GM12873 (cell line): ENCODE results near the gene ARFGEF3.

ENCODE experiments used
- TF ChIP-seq, protein P1 (sequence below): IDR thresholded peaks from 2 replicates; pipeline ENCODE4 v1.5.1; 2012; ENCODE audit warnings: low read depth, mild to moderate bottlenecking, moderate library complexity, low read length, control low read depth; ENCODE audit not compliant: insufficient read depth; ENCODE audit errors: missing control alignments

The ARFGEF3 gene, protein sequence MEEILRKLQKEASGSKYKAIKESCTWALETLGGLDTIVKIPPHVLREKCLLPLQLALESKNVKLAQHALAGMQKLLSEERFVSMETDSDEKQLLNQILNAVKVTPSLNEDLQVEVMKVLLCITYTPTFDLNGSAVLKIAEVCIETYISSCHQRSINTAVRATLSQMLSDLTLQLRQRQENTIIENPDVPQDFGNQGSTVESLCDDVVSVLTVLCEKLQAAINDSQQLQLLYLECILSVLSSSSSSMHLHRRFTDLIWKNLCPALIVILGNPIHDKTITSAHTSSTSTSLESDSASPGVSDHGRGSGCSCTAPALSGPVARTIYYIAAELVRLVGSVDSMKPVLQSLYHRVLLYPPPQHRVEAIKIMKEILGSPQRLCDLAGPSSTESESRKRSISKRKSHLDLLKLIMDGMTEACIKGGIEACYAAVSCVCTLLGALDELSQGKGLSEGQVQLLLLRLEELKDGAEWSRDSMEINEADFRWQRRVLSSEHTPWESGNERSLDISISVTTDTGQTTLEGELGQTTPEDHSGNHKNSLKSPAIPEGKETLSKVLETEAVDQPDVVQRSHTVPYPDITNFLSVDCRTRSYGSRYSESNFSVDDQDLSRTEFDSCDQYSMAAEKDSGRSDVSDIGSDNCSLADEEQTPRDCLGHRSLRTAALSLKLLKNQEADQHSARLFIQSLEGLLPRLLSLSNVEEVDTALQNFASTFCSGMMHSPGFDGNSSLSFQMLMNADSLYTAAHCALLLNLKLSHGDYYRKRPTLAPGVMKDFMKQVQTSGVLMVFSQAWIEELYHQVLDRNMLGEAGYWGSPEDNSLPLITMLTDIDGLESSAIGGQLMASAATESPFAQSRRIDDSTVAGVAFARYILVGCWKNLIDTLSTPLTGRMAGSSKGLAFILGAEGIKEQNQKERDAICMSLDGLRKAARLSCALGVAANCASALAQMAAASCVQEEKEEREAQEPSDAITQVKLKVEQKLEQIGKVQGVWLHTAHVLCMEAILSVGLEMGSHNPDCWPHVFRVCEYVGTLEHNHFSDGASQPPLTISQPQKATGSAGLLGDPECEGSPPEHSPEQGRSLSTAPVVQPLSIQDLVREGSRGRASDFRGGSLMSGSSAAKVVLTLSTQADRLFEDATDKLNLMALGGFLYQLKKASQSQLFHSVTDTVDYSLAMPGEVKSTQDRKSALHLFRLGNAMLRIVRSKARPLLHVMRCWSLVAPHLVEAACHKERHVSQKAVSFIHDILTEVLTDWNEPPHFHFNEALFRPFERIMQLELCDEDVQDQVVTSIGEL (N-terminal part only)

DNA sequence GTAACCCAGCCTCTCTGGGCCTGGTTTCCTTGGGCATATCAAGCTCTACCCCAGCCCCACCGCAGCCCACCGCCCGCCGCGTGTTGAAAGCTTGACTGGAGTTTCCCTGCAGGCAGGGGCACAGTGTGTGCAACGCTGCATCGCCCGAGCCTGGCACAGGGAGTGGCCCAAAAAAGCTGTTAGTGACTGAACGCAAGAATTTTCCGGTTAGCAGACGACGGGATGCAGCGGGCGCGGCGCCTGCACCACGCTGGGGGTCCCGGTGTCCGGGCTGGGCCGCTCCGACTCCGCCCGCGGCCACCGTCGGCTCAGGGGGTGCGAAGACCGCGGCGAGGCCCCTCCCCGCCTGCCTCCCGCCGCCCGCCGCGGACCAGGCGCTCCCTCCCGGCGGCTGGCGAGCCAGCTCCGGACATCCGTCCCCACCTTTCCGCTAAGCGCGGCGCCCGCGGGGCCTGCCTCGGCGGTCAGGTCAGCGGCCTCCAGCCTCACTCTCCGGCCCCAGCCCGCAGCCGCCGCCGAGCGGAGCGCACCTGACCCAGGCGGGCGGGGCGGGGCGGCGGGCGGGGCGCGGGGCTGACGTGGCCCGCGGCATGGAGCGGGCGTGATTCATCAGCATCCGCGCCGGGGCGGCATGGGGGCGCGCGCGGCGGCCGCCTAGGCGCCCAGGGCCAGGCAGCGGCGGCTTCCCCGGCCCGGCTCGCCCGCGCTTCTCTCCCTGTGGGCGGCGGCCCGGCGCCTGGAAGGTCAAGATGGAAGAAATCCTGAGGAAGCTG lies at the start of gene ARFGEF3:
TSS of gene ARFGEF3 (plus strand) at position 602 of the 773 bp plus-strand sequence. CDS start at position 750, 148 bp downstream.
- TF ChIP-seq, protein P1, sequence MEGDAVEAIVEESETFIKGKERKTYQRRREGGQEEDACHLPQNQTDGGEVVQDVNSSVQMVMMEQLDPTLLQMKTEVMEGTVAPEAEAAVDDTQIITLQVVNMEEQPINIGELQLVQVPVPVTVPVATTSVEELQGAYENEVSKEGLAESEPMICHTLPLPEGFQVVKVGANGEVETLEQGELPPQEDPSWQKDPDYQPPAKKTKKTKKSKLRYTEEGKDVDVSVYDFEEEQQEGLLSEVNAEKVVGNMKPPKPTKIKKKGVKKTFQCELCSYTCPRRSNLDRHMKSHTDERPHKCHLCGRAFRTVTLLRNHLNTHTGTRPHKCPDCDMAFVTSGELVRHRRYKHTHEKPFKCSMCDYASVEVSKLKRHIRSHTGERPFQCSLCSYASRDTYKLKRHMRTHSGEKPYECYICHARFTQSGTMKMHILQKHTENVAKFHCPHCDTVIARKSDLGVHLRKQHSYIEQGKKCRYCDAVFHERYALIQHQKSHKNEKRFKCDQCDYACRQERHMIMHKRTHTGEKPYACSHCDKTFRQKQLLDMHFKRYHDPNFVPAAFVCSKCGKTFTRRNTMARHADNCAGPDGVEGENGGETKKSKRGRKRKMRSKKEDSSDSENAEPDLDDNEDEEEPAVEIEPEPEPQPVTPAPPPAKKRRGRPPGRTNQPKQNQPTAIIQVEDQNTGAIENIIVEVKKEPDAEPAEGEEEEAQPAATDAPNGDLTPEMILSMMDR, result no peak

DNA sequence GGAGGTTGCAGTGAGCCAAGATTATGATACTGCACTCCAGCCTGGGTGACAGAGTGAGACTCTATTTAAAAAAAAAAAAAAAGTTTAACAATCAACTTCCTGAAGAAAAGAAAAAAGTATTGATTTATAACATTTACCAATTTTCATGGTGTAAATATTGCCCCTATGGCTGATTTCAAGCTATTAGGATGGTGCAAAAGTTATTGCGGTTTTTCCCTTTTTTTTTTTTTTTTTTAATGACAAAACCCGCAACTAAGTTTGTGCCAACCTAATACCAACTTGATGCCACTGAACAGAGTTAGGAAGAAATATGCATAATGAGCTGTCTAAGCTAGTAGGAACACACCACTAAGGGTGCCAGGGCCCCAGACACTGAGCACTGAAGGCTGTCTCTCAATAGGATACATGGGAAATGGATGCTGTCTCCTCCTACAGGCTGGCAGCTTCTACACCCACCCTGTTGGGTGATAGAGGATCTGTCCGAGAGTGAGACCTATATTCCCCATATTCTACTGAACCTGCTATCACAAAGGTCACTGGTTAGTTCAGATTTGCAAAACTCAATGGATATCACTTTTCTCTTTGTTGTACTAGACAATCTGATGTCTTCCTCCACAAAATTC lies 48.0 kb upstream of the ARFGEF3 start:
- TF ChIP-seq, protein P1, result no peak

DNA sequence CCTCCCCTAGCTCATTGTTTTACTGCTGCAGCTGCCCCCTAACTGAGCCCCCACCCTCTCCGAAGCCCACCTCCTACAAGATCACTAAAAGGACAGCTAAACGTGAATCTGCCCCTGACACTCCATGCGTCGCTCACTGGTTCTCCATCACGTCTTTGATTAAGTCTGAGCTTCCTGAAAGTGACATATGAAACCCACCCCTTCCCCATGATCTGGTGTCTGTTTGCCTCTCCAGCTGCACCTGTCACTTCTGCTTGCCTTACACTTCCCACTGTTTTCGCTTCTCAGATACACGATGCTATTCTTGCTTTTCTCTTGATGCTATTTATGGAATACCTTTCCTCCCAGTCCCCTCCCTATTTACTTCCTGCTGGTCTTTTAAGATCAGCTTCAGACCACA lies 46.5 kb upstream of the ARFGEF3 start:
- TF ChIP-seq, protein P1, result no peak

DNA sequence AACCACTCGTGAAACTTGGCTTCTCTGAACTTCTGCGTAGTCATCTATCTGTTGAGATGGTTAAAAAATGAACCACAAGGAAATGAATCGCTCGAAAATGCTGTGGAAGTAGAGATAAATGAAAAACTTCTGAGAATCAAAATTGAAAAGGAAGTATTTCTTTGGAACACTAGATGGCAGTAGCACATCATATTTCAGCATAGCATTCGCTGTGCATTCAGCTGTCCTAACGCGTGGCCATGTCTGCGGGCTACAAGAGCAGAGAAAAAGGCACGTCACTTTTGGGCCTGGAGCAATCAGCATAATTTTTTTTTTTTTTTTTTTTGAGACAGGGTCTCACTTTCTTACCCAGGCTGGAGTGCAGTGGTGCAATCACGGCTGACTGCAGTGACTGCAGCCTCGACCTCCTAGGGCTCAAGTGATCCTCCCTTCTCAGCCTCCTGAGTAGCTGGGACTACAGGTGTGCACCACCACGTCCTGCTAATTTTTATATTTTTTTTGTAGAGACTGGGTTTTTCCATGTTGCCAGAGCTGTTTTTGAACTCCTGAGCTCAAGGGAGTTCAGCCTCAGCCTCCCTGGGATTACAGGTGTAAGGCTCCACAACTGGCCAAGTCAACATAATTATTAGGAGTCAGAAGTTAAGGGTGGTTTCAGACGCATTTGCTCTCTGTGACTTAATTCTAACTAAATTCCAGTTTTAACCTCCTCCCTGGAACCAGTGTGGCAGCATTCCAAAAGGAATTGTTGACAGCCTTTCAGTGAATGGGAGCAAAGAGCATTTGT lies 45.7 kb upstream of the ARFGEF3 start:
- TF ChIP-seq, protein P1, result peak; percentile 67

DNA sequence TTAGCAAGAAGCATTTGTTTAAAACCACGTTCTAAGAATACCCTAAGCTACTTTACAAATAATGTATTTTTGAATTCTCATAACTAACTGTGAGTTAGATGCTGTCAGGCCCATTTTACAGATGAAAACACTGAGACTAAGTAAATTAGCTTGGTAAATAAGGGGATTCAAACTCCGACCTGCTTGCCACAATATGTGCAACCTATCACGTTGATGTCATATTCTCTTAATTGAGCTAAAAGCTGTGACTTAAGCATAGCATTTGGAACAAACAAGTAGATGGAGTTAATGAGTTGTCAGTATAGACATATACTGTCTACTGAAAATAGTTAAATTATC lies 45.1 kb upstream of the ARFGEF3 start:
- TF ChIP-seq, protein P1, result no peak

DNA sequence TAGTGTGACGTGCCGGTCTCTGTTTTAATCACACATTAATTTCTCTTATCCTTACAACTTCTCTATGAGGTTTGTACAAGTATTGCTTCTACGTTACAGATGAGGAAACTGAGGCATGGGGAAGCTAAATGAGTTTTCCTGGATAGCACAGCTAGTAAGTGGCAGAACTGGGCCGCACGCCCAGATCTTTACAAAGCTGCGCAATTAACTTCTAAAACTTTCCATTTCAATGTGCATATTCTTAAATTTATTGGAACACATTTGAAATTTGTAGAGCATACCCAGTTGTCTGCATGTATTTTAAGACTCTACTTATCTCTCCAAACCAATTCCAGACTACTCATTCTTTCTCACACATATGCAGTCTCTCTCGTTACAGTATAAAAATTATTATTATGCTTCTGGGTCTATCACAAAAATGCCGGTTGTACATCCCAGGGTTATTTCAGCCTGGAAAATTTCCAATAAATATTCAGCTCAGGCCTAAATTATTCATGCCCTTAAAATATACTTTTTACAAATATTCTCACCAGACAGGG lies 44.3 kb upstream of the ARFGEF3 start:
- TF ChIP-seq, protein P1, result no peak
